Measurements from ENCODE around the gene FAM204A.

DNA sequence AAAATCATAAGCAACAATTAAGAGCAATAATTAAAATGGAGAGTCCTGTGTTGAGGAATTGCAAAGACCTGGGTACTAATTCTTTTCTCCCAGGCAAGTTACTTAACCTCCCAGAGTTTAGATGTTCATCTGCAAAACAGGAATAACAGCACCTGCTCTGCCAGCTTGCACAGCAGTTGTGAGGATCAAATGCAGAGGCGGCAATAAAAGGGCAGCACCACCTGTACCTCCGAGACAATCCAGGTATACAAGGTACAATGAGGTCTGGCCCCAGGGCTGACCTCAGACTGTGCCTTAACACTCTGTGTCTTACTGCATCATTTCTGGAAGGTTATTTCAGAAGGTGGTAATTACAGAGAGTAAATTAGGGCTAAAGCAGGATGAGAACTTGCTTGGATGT, 14.5 kb upstream of the FAM204A start:
- TF ChIP-seq POLR2A (IDR thresholded peaks at IDR 0.05; ENCODE audit: low read depth, low read length): no peak
- TF ChIP-seq TAF1 (IDR thresholded peaks at IDR 0.05; ENCODE audit: borderline replicate concordance, low read depth, low read length): no peak
